Measurements from ENCODE around the gene KRT32. TPM values are rescaled to one million over a fixed set of nuclear protein-coding genes. Genes with fewer than 3 reads are reported as not detected.

Gene KRT32
- total RNA-seq, 1 donor from 2014 or later, result not detected

GRCh38 chr17:41480581-41480980 is 13.4 kb upstream of the KRT32 start:
- no peak for DNase-seq (ENCODE audit: low spot score)
- TF ChIP-seq EZH2 (IDR thresholded peaks at IDR 0.05), result no peak
- Histone ChIP-seq H3K27me3 (no peaks in the 10 kb centered on the region), H3K4me1 (peaks cover 14% of the 10 kb centered on the region), H2AFZ (replicated peaks) (no peak overlapping the region), H3K4me3 (no peak overlapping the region), H4K20me1 (ENCODE audit: low read depth) (no peaks in the 10 kb centered on the region), H3K27ac (no peak overlapping the region), H3K79me2 (ENCODE audit: low read depth) (no peaks in the 10 kb centered on the region), H3K4me2 (no peak overlapping the region), H3K9me3 (ENCODE audit: low read depth) (no peaks in the 10 kb centered on the region), H3F3A (ENCODE audit: low read depth) (peaks cover 5% of the 10 kb centered on the region), H3K9ac (no peak overlapping the region), H3K36me3 (no peaks in the 10 kb centered on the region)
- Mint-ChIP-seq H3K4me1 (peaks cover 5% of the 10 kb centered on the region), H3K27me3 (ENCODE audit: insufficient read depth, low read depth) (no peaks in the 10 kb centered on the region), H3K9me3 (peaks cover 2% of the 10 kb centered on the region), H3K27ac (no peak overlapping the region), H3K4me3 (no peak overlapping the region), H3K36me3 (no peaks in the 10 kb centered on the region)

- Mint-ChIP-seq H3K27me3 (ENCODE audit: insufficient read depth, low read depth) (no peaks in the 10 kb centered on the region), H3K36me3 (no peaks in the 10 kb centered on the region), H3K4me1 (peaks cover 5% of the 10 kb centered on the region), H3K4me3 (no peak overlapping the region), H3K27ac (no peak overlapping the region), H3K9me3 (peaks cover 2% of the 10 kb centered on the region)
- Histone ChIP-seq H3K4me3 (no peak overlapping the region), H3K4me1 (peaks cover 14% of the 10 kb centered on the region), H3K36me3 (no peaks in the 10 kb centered on the region), H3K79me2 (ENCODE audit: low read depth) (no peaks in the 10 kb centered on the region), H3K9me3 (ENCODE audit: low read depth) (no peaks in the 10 kb centered on the region), H3F3A (ENCODE audit: low read depth) (peaks cover 5% of the 10 kb centered on the region), H3K27ac (no peak overlapping the region), H2AFZ (replicated peaks) (no peak overlapping the region), H4K20me1 (ENCODE audit: low read depth) (no peaks in the 10 kb centered on the region), H3K4me2 (no peak overlapping the region), H3K9ac (no peak overlapping the region), H3K27me3 (no peaks in the 10 kb centered on the region)
- no peak for TF ChIP-seq CTCF (IDR thresholded peaks at IDR 0.05)
- no peak for TF ChIP-seq EZH2 (IDR thresholded peaks at IDR 0.05)
- TF ChIP-seq EZH2phosphoT487 (IDR thresholded peaks at IDR 0.05), result no peak
- DNase-seq (ENCODE audit: low spot score), result no peak
Observed at GRCh38 chr17:41480136-41480535, 12.9 kb upstream of the KRT32 start.

GRCh38 chr17:41478237-41478636 is 11.1 kb upstream of the KRT32 start:
- H3K36me3 Mint-ChIP-seq, result no peaks in the 10 kb centered on the region
- H3K36me3 ChIP-seq, result no peaks in the 10 kb centered on the region
- no peaks in the 10 kb centered on the region for H4K20me1 ChIP-seq (ENCODE audit: low read depth)
- H3K27me3 Mint-ChIP-seq (ENCODE audit: insufficient read depth, low read depth), result no peaks in the 10 kb centered on the region
- H3K9me3 Mint-ChIP-seq, result peaks cover 2% of the 10 kb centered on the region
- H3K9me3 ChIP-seq (ENCODE audit: low read depth), result no peaks in the 10 kb centered on the region
- H3K4me2 ChIP-seq, result no peak overlapping the region
- peaks cover under 1% of the 10 kb centered on the region for H3F3A ChIP-seq (ENCODE audit: low read depth)
- H2AFZ ChIP-seq (replicated peaks), result no peak overlapping the region
- no peak overlapping the region for H3K27ac Mint-ChIP-seq
- peaks cover under 1% of the 10 kb centered on the region for H3K4me1 Mint-ChIP-seq
- no peak for DNase-seq (ENCODE audit: low spot score)
- no peak overlapping the region for H3K27ac ChIP-seq
- peaks cover 2% of the 10 kb centered on the region for H3K4me1 ChIP-seq
- no peaks in the 10 kb centered on the region for H3K27me3 ChIP-seq
- H3K9ac ChIP-seq, result no peak overlapping the region
- H3K4me3 ChIP-seq, result no peak overlapping the region
- no peak for TF ChIP-seq EZH2phosphoT487 (IDR thresholded peaks at IDR 0.05)
- no peak for TF ChIP-seq EZH2 (IDR thresholded peaks at IDR 0.05)
- TF ChIP-seq CTCF (IDR thresholded peaks at IDR 0.05), result no peak
- H3K79me2 ChIP-seq (ENCODE audit: low read depth), result no peaks in the 10 kb centered on the region
- H3K4me3 Mint-ChIP-seq, result no peak overlapping the region

DNA sequence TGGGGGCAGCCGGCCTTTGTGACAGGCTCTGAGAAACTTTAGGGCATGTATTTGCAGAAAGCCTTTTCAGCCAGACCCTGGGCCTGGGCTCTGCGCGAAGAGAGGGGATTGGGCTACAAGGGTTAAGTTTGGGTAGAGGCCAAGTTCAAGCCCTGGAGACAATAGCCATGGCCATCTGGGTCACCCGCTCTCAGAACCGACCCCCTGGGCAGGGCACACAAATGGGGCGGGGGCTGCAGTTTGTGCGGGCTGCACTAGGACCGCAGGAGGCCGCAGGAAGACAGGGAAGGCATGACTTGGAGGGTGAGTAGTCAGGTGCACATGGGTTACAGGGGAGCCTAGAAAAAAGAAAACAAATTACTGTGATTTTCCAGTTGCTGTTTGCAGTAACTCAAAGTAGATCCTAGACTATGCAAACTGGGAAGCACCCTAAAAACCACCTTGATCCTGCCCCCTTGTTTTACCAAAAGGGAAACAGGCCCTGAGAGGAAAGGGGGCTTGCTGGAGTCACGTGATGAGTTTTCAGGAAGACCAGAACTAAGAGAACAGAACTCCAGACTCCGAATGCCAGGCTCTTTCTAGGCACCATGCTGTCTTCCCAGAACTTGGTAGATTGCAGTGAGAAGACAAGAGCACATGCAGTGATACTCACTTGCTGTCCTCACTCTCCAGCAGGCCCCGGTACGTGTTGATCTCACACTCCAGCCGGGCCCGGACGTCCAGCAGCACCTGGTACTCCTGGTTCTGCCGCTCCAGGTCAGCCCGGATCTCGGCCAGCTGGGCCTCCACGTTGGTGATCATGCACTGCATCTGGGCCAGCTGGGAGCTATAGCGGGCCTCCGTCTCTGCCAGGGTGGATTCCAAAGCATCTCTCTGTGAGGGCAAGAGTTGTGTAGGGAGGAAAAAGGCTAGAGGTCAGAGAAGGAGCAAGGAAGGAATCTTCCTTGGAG is 10.0 kb upstream of the KRT32 start:
- Histone ChIP-seq H3K79me2 (ENCODE audit: low read depth) (no peaks in the 10 kb centered on the region), H3K36me3 (no peaks in the 10 kb centered on the region), H3K4me1 (no peaks in the 10 kb centered on the region), H3F3A (ENCODE audit: low read depth) (no peaks in the 10 kb centered on the region), H3K4me3 (no peak overlapping the region), H3K4me2 (no peak overlapping the region), H2AFZ (replicated peaks) (no peak overlapping the region), H3K27ac (no peak overlapping the region), H3K9ac (no peak overlapping the region), H3K9me3 (ENCODE audit: low read depth) (no peaks in the 10 kb centered on the region), H4K20me1 (ENCODE audit: low read depth) (no peaks in the 10 kb centered on the region), H3K27me3 (no peaks in the 10 kb centered on the region)
- no peak overlapping the region for H3K27ac Mint-ChIP-seq
- no peak for DNase-seq (ENCODE audit: low spot score)
- H3K36me3 Mint-ChIP-seq, result no peaks in the 10 kb centered on the region
- H3K4me1 Mint-ChIP-seq, result no peaks in the 10 kb centered on the region
- TF ChIP-seq EZH2 (IDR thresholded peaks at IDR 0.05) (no peak), EZH2phosphoT487 (IDR thresholded peaks at IDR 0.05) (no peak), CTCF (IDR thresholded peaks at IDR 0.05) (no peak)
- no peaks in the 10 kb centered on the region for H3K27me3 Mint-ChIP-seq (ENCODE audit: insufficient read depth, low read depth)
- H3K9me3 Mint-ChIP-seq, result peaks cover 2% of the 10 kb centered on the region
- H3K4me3 Mint-ChIP-seq, result no peak overlapping the region
